Heart left ventricle (tissue), 16 donors: Measurements from ENCODE around the gene CENATAC. TPM values are rescaled to one million over a fixed set of nuclear protein-coding genes. Genes with fewer than 3 reads are reported as not detected.
"Not testable (repeated sequence)": the region's sequence is repeated elsewhere in the genome, so short reads cannot be mapped to it uniquely, and the experiment has no call there.

Experiments used
- ATAC-seq, 4 donors: fragments of 200-7000 bp; cut with Tn5 transposase; one replicate each; pipeline ENCODE4 v1.9.1; 2020 to 2022; ENCODE audit warnings: moderate library complexity in 4 of 4, mild to moderate bottlenecking in 3 of 4, moderate number of reproducible peaks in 1 of 4
- DNase-seq, 5 donors: peaks; one replicate each; pipeline ENCODE4 v3.0.0-alpha.2; 2020
- H3K27ac ChIP-seq, 12 donors: fragments of 200-600 bp; sonication (generic) in 4 of 12; one replicate each; pipeline versions ENCODE4 v1.5.0 to v1.8.0; 2016 to 2022; ENCODE audit warnings: mild to moderate bottlenecking in 2 of 12
- H3K27me3 ChIP-seq, 9 donors: fragments of 200-600 bp; sonication (generic) in 2 of 9; one replicate each; pipeline versions ENCODE4 v1.5.1 to v1.8.0; 2016 to 2022; ENCODE audit warnings: mild to moderate bottlenecking in 3 of 9
- H3K36me3 ChIP-seq, 9 donors: fragments of 200-600 bp; sonication (generic) in 2 of 9; one replicate each; pipeline versions ENCODE4 v1.5.0 to v1.8.0; 2018 to 2022; ENCODE audit warnings: mild to moderate bottlenecking in 2 of 9
- H3K4me1 ChIP-seq, 12 donors: fragments of 200-600 bp; sonication (generic) in 4 of 12; one replicate each; pipeline versions ENCODE4 v1.5.0 to v1.8.0; 2016 to 2022; ENCODE audit warnings: mild to moderate bottlenecking in 3 of 12
- H3K4me3 ChIP-seq, 12 donors: fragments of 200-600 bp; sonication (generic) in 4 of 12; one replicate each; pipeline versions ENCODE4 v1.5.0 to v1.8.0; 2017 to 2022; ENCODE audit warnings: mild to moderate bottlenecking in 9 of 12, moderate library complexity in 4 of 12
- H3K9me3 ChIP-seq, 12 donors: fragments of 200-600 bp; sonication (generic) in 4 of 12; one replicate each; pipeline versions ENCODE4 v1.5.0 to v1.8.0; 2016 to 2022; ENCODE audit warnings: mild to moderate bottlenecking in 1 of 12
- POLR2A ChIP-seq, 2 donors: fragments of 450-650 bp; IDR thresholded peaks; one replicate each; pipeline ENCODE4 v1.6.1; 2017; ENCODE audit warnings: antibody characterized with exemption in 2 of 2, mild to moderate bottlenecking in 2 of 2, moderate library complexity in 2 of 2
- WGBS, 4 donors: extraction: QIAGEN DNeasy Blood & Tissue Kit in 2 of 4; methylation state at CpG; one replicate each; pipeline versions ENCODE4 v1.1.5 to v1.1.7; 2013 to 2018; 5-methylcytosine and 5-hydroxymethylcytosine counted together
- intact Hi-C, 10 donors: fragments of 100-400 bp; cut with DNase I; formaldehyde crosslinking; loops; one replicate each; pipeline versions ENCODE4 v1.11.1 to v1.14.2; 2022
- polyA plus RNA-seq, 2 donors: library from polyadenylated mRNA; stranded (reverse); fragments of 200-250 nt; gene quantifications; one replicate each; pipeline ENCODE4 v1.2.3, GENCODE V29; 2013
- total RNA-seq, 9 donors: library from RNA; depleted of rRNA in 2 of 9; stranded (reverse); fragments of >200 nt in 2 of 9; fragmentation: NEBNext Ultra II Directional in 3 of 9; extraction: Animal tissue kit (Norgen Biotek cat#: 25700) in 3 of 9; gene quantifications; one replicate each; pipeline versions ENCODE4 v1.1.0 to v1.2.4, GENCODE V29; 2016 to 2023
- TF ChIP-seq, protein P1 (sequence below), 12 donors: fragments of 200-600 bp; sonication (generic) in 4 of 12; IDR thresholded peaks; one replicate each; pipeline versions ENCODE4 v1.5.0 to v1.8.0; 2018 to 2022; ENCODE audit warnings: antibody characterized with exemption in 12 of 12, mild to moderate bottlenecking in 5 of 12
- donor health status: ischemic (EF 13 %, LVEDD 7.1; RV severe dilation, severe dysfunction).
- donor health status: healthy with polysubstance abuse.
- donor health status: DM: no; HTN: yes; CAD: no.
- donor health status: DM: no; HTN: no; CAD: no.
- donor health status: ischemic (EF 25% LVEDD 6.9; RV normal size, moderate dysfunction).
- donor health status: ischemic (EF 25% LVEDD 5.7; RV mildly dilated, moderate dysfunction).
- donor health status: healthy.
- donor health status: DM: yes; HTN: yes; CAD: no.
- donor health status: ischemic (EF 35%, LVEDD 5.7; RV mildly dilated, moderate dysfunction).
- donor health status: nonischemic (EF 11% LVEDD 7.7; RV severe dilation, severe dysfunction).
- donor health status: DM: yes; HTN: yes; CAD: no.
- donor health status: PGD.
- donor health status: ischemic (EF 29% LVEDD 5.4; RV normal size, mild dysfunction).
- donor health status: nonischemic (EF 23%, LVEDD 6.1; RV moderate dilation, normal function).

CENATAC gene
- total and polyA plus RNA-seq, 11 donors, result 7.9 to 27.3 (median 11.7) TPM

DNA sequence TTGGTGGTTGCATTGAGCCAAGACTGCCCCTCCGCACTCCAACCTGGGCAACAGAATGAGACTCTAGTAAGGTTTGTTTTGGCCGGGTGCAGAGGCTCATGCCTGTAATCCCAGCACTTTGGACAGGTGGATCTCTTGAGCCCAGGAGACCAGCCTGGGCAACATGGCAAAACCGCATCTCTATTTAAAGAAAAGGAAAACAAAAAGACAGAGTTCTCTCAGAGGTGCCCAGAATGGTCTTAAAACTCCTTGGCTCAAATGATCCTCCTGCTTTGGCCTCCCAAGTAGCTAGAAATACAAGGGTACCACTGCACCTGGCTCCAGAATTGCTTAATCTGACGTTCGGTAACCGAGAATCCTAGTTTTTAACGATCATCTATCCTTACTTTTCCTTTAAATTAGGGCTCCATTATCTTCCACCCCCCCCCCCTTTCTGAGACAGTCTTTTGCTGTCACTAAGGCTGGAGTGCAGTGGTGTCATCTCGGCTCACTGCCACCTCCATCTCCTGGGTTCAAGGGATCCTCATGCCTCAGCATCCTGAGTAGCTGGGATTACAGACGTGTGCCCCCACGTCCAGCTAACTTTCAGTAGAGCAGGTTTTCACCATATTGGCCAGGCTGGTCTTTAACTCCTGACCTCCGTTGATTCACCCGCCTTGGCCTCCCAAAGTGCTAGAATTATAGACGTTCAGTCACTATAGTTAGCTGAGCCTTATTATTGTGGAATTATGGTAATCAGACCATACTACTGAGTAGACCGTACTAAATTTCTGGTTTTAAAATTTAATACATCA is 18.5 kb downstream of the CENATAC start:
- ATAC-seq (no peak), DNase-seq (no peak)
- H3K27me3 ChIP-seq, result no peaks in the 10 kb centered on the region
- H3K9me3 ChIP-seq, result no peaks in the 10 kb centered on the region
- peak overlapping the region in 5 of 12 donors; percentile 78 to 98 (median 84) for H3K4me3 ChIP-seq
- H3K36me3 ChIP-seq, result peaks cover 0 to 67% (median 60%) of the 10 kb centered on the region in 9 donors
- TF ChIP-seq POLR2A (IDR thresholded peaks at IDR 0.05), result no peak
- TF ChIP-seq, protein P1, sequence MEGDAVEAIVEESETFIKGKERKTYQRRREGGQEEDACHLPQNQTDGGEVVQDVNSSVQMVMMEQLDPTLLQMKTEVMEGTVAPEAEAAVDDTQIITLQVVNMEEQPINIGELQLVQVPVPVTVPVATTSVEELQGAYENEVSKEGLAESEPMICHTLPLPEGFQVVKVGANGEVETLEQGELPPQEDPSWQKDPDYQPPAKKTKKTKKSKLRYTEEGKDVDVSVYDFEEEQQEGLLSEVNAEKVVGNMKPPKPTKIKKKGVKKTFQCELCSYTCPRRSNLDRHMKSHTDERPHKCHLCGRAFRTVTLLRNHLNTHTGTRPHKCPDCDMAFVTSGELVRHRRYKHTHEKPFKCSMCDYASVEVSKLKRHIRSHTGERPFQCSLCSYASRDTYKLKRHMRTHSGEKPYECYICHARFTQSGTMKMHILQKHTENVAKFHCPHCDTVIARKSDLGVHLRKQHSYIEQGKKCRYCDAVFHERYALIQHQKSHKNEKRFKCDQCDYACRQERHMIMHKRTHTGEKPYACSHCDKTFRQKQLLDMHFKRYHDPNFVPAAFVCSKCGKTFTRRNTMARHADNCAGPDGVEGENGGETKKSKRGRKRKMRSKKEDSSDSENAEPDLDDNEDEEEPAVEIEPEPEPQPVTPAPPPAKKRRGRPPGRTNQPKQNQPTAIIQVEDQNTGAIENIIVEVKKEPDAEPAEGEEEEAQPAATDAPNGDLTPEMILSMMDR (IDR thresholded peaks at IDR 0.05), result no peak
- intact Hi-C loops, result no loop called here
- H3K27ac ChIP-seq, result peak overlapping the region in 1 of 12 donors; percentile 94
- 75 to 81% (median 78%) methylated on average over 14 of the region's 14 CpGs for WGBS, 4 donors
- H3K4me1 ChIP-seq, result peaks cover 9 to 47% (median 37%) of the 10 kb centered on the region in 12 donors

DNA sequence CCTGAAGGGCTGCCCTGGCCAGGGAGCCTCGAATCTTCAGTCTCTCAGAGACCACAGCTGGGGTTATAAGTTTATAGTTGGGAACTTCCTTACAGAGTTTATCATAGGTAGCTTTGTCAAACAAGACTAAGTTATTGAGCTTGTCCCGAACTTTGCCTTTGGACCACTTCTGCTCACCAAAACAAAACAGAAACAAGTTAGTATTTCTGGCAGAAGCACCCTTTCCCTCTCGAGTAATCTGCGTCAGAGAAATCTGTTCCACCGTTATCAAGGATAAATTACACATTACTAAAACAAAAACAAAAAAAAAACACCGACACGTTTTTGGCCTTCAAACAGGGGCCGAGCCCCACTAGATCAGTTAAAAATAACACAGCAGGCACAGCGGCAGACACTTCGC is 19.4 kb downstream of the CENATAC start:
- intact Hi-C loops, ATAC-seq, H3K27me3 ChIP-seq, H3K9me3 ChIP-seq, DNase-seq: not testable (repeated sequence)
- WGBS, 4 donors, result 3 to 5% (median 4%) methylated on average over 10 of the region's 10 CpGs
- Histone ChIP-seq H3K4me3 (peak overlapping the region; percentile 74 to 98 (median 86)), H3K36me3 (peaks cover 0 to 69% (median 60%) of the 10 kb centered on the region in 9 donors), H3K4me1 (peaks cover 9 to 51% (median 35%) of the 10 kb centered on the region in 12 donors), H3K27ac (peak overlapping the region in 11 of 12 donors; percentile 89 to 97 (median 94))

DNA sequence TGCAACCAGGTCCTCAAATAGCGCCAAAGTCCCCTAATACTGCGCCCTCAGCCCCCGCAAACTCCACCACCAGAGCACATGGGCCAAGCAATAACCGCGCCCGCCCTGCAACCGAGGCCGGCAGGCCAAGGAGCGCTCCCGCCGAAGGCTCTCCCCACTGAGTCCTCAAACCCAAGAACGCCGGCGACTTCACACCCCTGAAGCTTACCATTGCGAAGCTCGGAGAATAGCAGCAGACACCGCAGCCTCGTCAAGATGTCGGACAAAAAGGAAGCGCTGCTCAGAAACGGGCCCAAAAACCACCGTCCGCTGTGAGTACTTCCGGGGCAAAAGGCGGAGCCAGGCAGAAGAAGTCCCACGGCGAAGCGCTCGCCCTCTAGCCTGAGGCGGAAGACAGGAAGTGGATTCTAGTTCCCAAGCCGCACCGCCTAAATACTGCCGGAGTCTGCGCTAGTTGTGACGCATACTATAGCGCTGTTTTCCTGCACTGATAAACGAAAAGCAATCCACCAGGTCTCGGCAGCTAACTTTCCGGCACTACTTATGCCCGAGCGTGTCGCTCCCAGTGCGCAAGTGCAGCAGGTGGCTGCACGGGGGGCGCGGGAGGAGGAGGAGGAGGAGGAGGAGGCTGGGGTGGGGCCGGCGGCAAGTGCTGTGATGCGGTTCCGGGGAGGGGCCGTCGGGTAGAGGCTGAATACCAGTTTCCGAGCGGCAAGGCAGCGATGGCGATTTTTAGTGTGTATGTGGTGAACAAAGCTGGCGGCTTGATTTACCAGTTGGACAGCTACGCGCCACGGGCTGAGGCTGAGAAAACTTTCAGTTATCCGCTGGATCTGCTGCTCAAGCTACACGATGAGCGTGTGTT is 20.4 kb downstream of the CENATAC start, which contains the start of the genes RPS25 and TRAPPC4:
RPS25 (minus strand) TSS at position 270 of the 865 bp plus-strand sequence; CDS start at position 211, 59 bp downstream.
TRAPPC4 (plus strand) TSS at position 693 of the 865 bp plus-strand sequence; CDS start at position 723, 30 bp downstream.
- TF ChIP-seq, protein P1 (IDR thresholded peaks at IDR 0.05), result peak in 4 of 12 donors; percentile 8 to 38 (median 16)
- peak in 1 of 2 donors; percentile 38 for TF ChIP-seq POLR2A (IDR thresholded peaks at IDR 0.05)
- DNase-seq (peak; percentile 96 to 97 (median 96)), ATAC-seq (peak; percentile 95 to 97 (median 96))
- H3K4me1 ChIP-seq, result peaks cover 9 to 54% (median 35%) of the 10 kb centered on the region in 12 donors
- WGBS, 4 donors, result 0 to 1% (median 0%) methylated on average over 40 to 63 of the region's 63 CpGs
- intact Hi-C loops, result loop anchor here in 1 of 10 donors (2.0 kb wide), 1 partner anchor 20 kb away; the partner anchor contains the start of gene CENATAC
- H3K27ac ChIP-seq, result peak within 1 kb of the TSS; percentile 60 to 97 (median 94)
- no peaks in the 10 kb centered on the region for H3K9me3 ChIP-seq
- H3K27me3 ChIP-seq, result no peaks in the 10 kb centered on the region
- peak within 1 kb of the TSS; percentile 74 to 98 (median 86) for H3K4me3 ChIP-seq
- H3K36me3 ChIP-seq, result peaks cover 0 to 68% (median 61%) of the 10 kb centered on the region in 9 donors

DNA sequence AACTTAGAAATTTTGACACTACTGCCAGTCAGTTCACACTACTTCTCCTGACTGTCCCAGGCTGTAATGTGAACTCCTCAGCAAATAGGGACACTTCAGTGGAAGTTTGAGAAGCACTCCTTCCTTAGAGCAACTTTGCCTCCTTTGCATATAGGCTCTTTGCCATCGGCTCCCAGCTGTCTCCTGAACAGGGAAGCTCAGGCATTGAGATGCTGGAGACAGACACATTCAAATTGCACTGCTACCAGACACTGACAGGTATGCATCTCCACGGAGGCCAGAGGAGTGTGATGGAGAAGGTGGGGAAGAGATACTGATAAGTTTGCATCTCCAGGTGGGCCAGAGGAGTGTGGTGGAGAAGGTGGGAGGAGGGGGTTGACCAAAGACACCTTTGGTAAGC is 22.1 kb downstream of the CENATAC start:
- ATAC-seq, result no peak
- H3K4me1 ChIP-seq, result peaks cover 14 to 68% (median 42%) of the 10 kb centered on the region in 12 donors
- H3K27ac ChIP-seq, result peak overlapping the region in 2 of 12 donors; percentile 94 to 97
- DNase-seq, result no peak
- H3K27me3 ChIP-seq, result no peaks in the 10 kb centered on the region
- WGBS, 4 donors, result 44 to 52% (median 45%) methylated on average over 2 of the region's 2 CpGs
- TF ChIP-seq, protein P1 (IDR thresholded peaks at IDR 0.05), result no peak
- TF ChIP-seq POLR2A (IDR thresholded peaks at IDR 0.05), result no peak
- intact Hi-C loops, result loop anchor here in 1 of 10 donors (2.0 kb wide), 1 partner anchor 21 kb away; the partner anchor contains the start of gene CENATAC
- no peaks in the 10 kb centered on the region for H3K9me3 ChIP-seq
- H3K4me3 ChIP-seq, result peak overlapping the region in 8 of 12 donors; percentile 78 to 98 (median 84)
- H3K36me3 ChIP-seq, result peaks cover 0 to 70% (median 56%) of the 10 kb centered on the region in 9 donors
